ENCODE results near the gene TSPAN8.

The TSPAN8 gene

DNA sequence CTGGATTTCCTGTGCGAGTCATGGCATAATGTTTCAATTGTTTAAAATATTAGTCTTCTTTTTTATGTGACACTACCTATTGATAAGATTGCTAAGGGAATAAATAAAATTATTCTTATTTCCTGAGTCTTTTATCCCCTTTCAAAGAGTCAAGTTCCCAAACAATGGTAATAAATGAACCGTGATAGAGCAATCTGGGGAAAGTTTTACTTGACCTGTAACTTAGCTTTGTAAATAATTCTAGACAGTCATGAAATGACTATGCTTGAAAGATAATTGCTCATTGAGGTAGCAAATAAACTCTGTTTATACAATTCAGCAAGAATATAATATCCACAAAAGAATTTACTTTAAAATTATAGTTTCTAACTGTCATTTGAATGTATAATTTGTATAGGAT is 82.1 kb downstream of the TSPAN8 start:
- Histone ChIP-seq H3K27ac (ENCODE audit: extremely low read depth, low read depth, low read length) (no peak overlapping the region), H3K36me3 (ENCODE audit: control insufficient read depth in 2 of 2, insufficient read depth in 1 of 2, low read length in 2 of 2) (no peaks in the 10 kb centered on the region), H3K4me3 (ENCODE audit: low read depth, low read length) (no peak overlapping the region), H3K9me3 (ENCODE audit: control insufficient read depth, insufficient read depth, low read depth, low read length) (no peaks in the 10 kb centered on the region), H3K4me1 (ENCODE audit: control insufficient read depth, insufficient read depth, low read length) (no peaks in the 10 kb centered on the region)
- ChIA-PET POLR2A (no interaction called here), CTCF (no interaction called here)
- TF ChIP-seq YY1 (tag by site-specific recombination; IDR thresholded peaks at IDR 0.05) (no peak), GLI2 (tag by site-specific recombination; IDR thresholded peaks at IDR 0.05; ENCODE audit: borderline replicate concordance, low read depth) (no peak), ZNF211 (tag by site-specific recombination; IDR thresholded peaks at IDR 0.05; ENCODE audit: low read depth) (no peak), WT1 (tag by site-specific recombination; IDR thresholded peaks at IDR 0.05) (no peak), SCRT2 (tag by site-specific recombination; IDR thresholded peaks at IDR 0.05) (no peak), ZSCAN23 (tag by site-specific recombination; IDR thresholded peaks at IDR 0.05) (no peak), ZNF585B (tag by site-specific recombination; IDR thresholded peaks at IDR 0.05) (no peak), ZNF501 (tag by site-specific recombination; IDR thresholded peaks at IDR 0.05) (no peak), ZNF664 (tag by site-specific recombination; IDR thresholded peaks at IDR 0.05) (no peak), ZNF777 (tag by site-specific recombination; IDR thresholded peaks at IDR 0.05; ENCODE audit: borderline replicate concordance) (no peak), ZNF433 (tag by site-specific recombination; IDR thresholded peaks at IDR 0.05; ENCODE audit: low read depth) (no peak), SP7 (tag by site-specific recombination; IDR thresholded peaks at IDR 0.05) (no peak)
- TF ChIP-seq, protein P1, sequence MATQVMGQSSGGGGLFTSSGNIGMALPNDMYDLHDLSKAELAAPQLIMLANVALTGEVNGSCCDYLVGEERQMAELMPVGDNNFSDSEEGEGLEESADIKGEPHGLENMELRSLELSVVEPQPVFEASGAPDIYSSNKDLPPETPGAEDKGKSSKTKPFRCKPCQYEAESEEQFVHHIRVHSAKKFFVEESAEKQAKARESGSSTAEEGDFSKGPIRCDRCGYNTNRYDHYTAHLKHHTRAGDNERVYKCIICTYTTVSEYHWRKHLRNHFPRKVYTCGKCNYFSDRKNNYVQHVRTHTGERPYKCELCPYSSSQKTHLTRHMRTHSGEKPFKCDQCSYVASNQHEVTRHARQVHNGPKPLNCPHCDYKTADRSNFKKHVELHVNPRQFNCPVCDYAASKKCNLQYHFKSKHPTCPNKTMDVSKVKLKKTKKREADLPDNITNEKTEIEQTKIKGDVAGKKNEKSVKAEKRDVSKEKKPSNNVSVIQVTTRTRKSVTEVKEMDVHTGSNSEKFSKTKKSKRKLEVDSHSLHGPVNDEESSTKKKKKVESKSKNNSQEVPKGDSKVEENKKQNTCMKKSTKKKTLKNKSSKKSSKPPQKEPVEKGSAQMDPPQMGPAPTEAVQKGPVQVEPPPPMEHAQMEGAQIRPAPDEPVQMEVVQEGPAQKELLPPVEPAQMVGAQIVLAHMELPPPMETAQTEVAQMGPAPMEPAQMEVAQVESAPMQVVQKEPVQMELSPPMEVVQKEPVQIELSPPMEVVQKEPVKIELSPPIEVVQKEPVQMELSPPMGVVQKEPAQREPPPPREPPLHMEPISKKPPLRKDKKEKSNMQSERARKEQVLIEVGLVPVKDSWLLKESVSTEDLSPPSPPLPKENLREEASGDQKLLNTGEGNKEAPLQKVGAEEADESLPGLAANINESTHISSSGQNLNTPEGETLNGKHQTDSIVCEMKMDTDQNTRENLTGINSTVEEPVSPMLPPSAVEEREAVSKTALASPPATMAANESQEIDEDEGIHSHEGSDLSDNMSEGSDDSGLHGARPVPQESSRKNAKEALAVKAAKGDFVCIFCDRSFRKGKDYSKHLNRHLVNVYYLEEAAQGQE (tag by site-specific recombination; IDR thresholded peaks at IDR 0.05): no peak
- TF ChIP-seq, protein P2, sequence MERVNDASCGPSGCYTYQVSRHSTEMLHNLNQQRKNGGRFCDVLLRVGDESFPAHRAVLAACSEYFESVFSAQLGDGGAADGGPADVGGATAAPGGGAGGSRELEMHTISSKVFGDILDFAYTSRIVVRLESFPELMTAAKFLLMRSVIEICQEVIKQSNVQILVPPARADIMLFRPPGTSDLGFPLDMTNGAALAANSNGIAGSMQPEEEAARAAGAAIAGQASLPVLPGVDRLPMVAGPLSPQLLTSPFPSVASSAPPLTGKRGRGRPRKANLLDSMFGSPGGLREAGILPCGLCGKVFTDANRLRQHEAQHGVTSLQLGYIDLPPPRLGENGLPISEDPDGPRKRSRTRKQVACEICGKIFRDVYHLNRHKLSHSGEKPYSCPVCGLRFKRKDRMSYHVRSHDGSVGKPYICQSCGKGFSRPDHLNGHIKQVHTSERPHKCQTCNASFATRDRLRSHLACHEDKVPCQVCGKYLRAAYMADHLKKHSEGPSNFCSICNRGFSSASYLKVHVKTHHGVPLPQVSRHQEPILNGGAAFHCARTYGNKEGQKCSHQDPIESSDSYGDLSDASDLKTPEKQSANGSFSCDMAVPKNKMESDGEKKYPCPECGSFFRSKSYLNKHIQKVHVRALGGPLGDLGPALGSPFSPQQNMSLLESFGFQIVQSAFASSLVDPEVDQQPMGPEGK (tag by site-specific recombination; IDR thresholded peaks at IDR 0.05): no peak
- TF ChIP-seq, protein P3, sequence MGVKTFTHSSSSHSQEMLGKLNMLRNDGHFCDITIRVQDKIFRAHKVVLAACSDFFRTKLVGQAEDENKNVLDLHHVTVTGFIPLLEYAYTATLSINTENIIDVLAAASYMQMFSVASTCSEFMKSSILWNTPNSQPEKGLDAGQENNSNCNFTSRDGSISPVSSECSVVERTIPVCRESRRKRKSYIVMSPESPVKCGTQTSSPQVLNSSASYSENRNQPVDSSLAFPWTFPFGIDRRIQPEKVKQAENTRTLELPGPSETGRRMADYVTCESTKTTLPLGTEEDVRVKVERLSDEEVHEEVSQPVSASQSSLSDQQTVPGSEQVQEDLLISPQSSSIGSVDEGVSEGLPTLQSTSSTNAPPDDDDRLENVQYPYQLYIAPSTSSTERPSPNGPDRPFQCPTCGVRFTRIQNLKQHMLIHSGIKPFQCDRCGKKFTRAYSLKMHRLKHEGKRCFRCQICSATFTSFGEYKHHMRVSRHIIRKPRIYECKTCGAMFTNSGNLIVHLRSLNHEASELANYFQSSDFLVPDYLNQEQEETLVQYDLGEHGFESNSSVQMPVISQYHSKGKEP (tag by site-specific recombination; IDR thresholded peaks at IDR 0.05): no peak
- TF ChIP-seq, protein P4, sequence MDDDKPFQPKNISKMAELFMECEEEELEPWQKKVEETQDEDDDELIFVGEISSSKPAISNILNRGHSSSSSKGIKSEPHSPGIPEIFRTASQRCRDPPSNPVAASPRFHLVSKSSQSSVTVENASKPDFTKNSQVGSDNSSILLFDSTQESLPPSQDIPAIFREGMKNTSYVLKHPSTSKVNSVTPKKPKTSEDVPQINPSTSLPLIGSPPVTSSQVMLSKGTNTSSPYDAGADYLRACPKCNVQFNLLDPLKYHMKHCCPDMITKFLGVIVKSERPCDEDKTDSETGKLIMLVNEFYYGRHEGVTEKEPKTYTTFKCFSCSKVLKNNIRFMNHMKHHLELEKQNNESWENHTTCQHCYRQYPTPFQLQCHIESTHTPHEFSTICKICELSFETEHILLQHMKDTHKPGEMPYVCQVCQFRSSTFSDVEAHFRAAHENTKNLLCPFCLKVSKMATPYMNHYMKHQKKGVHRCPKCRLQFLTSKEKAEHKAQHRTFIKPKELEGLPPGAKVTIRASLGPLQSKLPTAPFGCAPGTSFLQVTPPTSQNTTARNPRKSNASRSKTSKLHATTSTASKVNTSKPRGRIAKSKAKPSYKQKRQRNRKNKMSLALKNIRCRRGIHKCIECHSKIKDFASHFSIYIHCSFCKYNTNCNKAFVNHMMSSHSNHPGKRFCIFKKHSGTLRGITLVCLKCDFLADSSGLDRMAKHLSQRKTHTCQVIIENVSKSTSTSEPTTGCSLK (tag by site-specific recombination; IDR thresholded peaks at IDR 0.05): no peak
- TF ChIP-seq, protein P5, sequence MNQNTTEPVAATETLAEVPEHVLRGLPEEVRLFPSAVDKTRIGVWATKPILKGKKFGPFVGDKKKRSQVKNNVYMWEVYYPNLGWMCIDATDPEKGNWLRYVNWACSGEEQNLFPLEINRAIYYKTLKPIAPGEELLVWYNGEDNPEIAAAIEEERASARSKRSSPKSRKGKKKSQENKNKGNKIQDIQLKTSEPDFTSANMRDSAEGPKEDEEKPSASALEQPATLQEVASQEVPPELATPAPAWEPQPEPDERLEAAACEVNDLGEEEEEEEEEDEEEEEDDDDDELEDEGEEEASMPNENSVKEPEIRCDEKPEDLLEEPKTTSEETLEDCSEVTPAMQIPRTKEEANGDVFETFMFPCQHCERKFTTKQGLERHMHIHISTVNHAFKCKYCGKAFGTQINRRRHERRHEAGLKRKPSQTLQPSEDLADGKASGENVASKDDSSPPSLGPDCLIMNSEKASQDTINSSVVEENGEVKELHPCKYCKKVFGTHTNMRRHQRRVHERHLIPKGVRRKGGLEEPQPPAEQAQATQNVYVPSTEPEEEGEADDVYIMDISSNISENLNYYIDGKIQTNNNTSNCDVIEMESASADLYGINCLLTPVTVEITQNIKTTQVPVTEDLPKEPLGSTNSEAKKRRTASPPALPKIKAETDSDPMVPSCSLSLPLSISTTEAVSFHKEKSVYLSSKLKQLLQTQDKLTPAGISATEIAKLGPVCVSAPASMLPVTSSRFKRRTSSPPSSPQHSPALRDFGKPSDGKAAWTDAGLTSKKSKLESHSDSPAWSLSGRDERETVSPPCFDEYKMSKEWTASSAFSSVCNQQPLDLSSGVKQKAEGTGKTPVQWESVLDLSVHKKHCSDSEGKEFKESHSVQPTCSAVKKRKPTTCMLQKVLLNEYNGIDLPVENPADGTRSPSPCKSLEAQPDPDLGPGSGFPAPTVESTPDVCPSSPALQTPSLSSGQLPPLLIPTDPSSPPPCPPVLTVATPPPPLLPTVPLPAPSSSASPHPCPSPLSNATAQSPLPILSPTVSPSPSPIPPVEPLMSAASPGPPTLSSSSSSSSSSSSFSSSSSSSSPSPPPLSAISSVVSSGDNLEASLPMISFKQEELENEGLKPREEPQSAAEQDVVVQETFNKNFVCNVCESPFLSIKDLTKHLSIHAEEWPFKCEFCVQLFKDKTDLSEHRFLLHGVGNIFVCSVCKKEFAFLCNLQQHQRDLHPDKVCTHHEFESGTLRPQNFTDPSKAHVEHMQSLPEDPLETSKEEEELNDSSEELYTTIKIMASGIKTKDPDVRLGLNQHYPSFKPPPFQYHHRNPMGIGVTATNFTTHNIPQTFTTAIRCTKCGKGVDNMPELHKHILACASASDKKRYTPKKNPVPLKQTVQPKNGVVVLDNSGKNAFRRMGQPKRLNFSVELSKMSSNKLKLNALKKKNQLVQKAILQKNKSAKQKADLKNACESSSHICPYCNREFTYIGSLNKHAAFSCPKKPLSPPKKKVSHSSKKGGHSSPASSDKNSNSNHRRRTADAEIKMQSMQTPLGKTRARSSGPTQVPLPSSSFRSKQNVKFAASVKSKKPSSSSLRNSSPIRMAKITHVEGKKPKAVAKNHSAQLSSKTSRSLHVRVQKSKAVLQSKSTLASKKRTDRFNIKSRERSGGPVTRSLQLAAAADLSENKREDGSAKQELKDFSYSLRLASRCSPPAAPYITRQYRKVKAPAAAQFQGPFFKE (tag by site-specific recombination; IDR thresholded peaks at IDR 0.05; ENCODE audit: borderline replicate concordance): no peak

All from HEK293 (cell line).